Esophagus squamous epithelium (tissue), 4 donors: ENCODE results near the gene PSMD13.

Source experiments
- CTCF ChIP-seq, 6 experiments: fragments of 450-650 bp in 4 of 6; fragments of 200-600 bp in 2 of 6; sonication (generic) in 2 of 6; IDR thresholded peaks; one replicate each; pipeline ENCODE4 v1.5.1; 2016 to 2019; ENCODE audit warnings: antibody characterized with exemption in 6 of 6, mild to moderate bottlenecking in 4 of 6, moderate library complexity in 4 of 6
- POLR2A ChIP-seq, 4 donors: fragments of 450-650 bp; IDR thresholded peaks; one replicate each; pipeline ENCODE4 v1.6.1; 2017; ENCODE audit warnings: antibody characterized with exemption in 4 of 4, mild to moderate bottlenecking in 4 of 4, moderate library complexity in 3 of 4

GRCh38 chr11:199782-200181 lies 37.0 kb upstream of the PSMD13 start:
- no peak for TF ChIP-seq CTCF (IDR thresholded peaks at IDR 0.05)
- no peak for TF ChIP-seq POLR2A (IDR thresholded peaks at IDR 0.05)
